Stimulated activated CD8-positive, alpha-beta memory T cell treated with anti-CD3 and anti-CD28 coated beads, Interleukin-12 subunit alpha, Interleukin-12 subunit beta, amount 100 ng/mL, for 1 hour (primary cell): ENCODE data around the gene TTC3.

Source experiments
- DNase-seq: peaks from one replicate; pipeline ENCODE4 v3.0.0-alpha.2; 2020; ENCODE audit warnings: low read depth

Gene TTC3

DNA sequence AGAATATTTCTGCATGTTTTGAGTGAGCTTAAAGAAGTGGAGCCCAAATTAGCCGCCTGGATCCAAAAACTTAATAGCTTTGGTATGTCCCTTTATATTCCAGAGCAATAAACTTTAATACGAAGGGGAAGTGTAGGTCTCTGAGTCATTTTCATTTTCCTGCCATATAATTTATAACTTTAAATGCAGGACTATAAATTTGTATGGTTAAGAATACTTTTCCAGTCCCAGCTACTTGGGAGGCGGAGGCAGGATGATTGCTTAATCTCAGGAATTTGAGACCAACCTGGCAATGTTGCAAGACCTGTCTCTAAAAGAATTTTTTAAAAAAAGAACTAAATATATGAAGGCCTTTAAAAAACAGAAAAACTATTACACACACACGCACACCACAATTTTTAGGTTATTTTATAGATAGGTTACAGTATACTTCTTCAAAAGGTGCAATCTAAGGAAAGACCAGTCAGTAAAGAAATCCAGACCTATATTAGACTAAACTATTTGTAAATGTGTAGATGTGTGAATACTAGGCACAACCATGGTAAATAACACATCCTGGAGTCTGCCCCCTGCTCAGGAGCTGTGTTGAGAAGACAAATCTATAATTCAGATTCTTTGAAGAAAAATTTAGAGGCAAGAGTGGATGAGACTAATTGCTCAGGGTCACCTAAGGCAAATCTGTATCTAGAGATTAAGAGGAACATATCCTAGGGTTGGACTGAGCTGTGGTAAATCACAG is 80.3 kb downstream of the TTC3 start:
- no peak for DNase-seq

DNA sequence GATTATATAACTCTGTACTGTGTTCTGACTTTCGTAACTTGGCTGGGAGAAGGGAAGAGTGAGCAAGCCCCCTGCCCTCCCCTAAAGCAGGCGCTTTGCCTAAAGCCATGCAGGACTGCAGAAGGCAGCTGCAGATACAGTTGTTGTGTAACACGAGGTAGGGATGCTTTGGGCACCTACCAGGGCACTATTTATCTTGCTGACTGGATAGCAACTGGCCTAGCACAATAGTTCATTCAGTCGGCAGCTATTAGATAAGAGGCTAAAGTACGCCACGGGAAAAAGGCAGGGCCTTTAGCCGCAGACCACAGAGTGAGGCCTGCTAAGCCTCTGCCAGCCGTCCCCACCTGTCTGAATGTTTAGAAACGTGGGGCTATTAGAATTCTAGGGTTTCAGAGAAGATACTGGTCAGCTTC is 80.9 kb downstream of the TTC3 start:
- DNase-seq = no peak

DNA sequence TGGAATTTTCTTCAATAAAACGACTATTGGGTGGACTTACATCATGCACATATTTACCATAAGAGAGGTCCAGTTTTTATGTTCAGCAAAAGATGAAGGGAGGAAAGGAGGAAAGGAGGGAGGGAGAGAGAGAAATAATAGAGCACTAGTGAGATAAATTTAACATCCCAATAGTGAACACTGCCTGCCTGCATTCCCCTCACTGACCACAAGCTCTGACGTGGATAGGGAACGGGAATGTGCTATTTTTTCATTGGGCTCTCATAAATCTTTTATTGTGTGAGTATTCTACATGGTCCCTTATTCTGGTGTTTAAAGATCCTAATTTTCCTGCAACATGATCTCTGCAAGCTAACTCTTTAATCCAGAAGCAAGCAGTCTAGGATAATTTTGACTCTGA is 82.1 kb downstream of the TTC3 start:
- no peak for DNase-seq

DNA sequence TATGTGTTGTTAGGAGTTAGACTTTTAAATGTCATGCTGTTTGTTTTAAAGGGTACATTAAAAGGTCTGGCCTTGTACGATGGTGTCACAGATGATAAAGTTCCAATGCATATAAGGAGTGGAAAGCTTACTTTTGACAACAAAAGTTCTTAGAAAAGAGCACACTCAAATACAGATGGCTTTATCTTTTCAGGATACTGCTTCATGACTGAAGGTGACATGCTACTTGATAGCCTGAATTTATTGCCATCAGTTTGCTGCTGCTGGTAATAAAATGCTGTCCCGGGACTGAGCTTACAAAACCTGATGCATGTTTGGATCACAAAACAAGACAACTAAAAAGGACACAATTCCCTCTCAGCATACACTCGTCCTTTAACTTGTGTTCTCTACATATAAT is 84.9 kb downstream of the TTC3 start:
- no peak for DNase-seq

DNA sequence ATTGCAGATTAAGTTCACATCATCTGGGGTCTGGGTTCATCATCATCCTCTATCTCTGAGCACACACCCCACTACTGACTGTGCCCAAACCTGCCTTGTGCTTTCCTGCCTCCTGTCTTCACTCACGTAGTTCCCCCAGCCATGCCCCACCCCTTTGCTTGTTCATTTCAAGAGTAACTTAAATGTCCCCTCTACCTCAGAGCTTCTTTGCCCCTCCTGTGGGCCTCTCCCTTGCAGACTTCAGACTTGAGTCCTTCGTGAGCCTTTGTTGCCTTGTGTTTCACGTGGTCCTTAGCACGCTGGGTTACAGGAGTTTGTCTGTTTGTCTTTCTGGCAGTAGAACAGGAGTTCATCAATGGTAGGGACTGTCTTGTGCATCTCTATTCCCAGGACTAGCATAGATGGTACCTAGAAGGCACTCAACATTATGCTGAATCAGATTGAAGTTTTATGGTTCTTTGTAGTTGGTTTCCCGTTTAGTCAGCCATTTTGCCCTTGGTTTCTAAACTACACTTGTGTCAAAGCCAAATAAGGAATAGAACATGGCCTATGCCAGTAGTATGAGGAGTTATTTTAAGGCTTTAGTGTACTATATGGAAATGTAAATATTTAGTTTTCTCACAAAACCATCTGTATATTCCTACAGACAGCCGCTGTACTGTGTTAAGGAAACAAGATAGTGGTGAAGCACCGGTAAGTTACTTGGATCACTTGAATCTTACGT is 86.2 kb downstream of the TTC3 start:
- DNase-seq = no peak

DNA sequence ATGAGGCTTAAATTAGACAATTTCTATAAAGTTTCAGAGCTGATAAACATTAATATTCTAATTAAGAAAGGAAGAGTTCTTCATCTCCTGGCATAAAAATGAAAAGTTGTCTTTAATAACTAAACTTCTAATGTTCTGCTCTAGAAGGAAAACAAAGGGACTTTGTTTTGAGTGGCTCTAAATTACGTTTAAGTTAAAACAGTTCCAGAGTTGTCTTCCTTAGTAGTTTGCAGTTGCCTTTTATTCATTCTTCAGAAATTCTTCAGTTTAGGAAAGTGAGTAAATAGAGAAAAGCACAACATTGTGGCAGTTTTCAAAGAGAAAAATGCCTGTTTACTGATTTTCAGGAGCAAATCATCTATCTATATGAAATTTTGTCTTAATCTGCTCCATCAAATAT is 86.9 kb downstream of the TTC3 start:
- DNase-seq = no peak

DNA sequence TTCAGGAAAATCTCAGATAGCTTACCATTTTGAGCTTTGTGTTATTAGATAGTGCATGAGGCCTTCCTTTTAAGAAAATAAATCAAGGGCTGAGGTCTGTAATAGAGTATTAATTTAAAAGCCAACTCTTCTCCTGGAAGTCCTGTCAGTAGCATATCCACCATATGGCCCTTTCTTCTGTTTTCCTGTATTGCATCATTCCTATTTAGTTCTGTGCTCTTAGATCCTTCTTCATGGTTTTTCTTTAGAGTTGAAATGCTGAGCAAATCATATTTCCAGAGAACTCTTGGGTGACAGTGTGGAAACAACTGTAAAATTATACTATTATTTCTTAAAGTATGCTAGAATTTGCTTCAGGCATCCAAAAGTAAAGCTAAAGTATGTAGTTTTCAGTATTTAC is 91.7 kb downstream of the TTC3 start:
- no peak for DNase-seq

DNA sequence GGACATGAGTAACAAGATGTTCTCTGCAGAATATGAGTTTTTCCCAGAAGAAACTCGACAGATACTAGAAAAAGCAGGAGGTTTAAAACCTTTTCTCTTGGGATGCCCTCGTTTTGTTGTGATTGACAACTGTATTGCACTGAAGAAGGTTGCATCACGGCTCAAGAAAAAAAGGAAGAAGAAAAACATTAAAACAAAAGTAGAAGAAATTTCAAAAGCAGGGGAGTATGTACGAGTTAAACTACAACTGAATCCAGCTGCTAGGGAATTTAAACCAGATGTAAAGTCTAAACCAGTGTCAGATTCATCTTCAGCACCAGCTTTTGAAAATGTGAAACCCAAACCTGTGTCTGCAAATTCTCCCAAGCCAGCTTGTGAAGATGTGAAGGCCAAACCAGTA is 92.5 kb downstream of the TTC3 start:
- no peak for DNase-seq

DNA sequence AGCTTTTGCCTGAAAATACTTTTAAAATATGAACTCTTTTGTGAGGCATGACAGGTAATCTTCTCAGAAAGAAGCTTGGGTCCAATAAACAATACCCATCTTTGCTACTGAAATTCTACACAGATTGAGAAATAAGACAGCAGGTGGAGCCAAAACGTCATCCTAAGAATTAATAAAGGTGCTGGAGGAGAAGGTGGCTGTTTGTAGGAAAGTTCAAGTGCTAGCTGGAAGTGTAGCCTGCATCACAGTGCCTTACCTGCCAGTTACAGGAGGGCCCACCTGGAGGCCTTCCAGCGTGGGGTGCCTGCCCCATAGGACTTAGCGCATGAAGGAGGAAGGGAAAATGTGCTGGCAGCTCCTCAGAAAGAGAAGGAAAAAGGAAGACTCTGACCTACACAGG is 93.7 kb downstream of the TTC3 start:
- no peak for DNase-seq

DNA sequence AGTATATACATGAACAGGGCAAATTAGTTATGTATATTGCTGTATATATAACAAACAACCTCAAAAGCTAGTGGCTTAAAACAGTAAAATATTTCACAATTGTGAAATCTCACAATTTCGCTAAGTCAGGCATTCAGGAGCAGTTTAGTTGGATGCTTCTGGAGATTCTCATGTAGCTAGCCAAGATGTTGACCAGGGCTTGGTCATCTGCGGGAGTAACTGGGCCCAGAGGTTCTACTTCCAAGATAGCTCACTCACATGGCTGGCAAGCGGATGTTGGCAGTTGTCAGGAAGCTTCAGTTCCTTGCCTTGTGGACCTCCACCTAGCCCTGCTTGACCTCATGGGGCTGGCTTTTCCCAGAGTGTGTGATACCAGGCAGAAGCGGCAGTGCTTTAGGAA is 95.6 kb downstream of the TTC3 start:
- DNase-seq = no peak

DNA sequence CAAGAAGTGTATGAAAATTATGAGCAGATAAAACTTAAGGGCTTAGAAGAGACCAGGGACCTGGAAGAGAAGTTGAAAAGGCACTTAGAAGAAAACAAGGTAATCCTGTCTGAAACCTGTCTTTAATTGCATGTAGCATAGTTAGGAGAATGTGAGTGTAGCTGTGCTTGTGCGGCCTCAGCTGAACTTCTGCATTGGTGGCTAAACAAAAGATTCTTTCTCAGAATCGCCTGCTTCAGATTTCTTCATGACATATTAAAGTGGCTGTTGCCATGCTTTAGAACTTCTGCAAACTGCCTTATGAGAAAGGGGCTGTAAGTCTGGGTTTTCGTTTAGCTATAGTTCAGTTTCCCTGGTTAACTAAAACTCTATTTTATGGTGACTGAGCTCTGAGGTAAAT is 99.6 kb downstream of the TTC3 start:
- DNase-seq = no peak

DNA sequence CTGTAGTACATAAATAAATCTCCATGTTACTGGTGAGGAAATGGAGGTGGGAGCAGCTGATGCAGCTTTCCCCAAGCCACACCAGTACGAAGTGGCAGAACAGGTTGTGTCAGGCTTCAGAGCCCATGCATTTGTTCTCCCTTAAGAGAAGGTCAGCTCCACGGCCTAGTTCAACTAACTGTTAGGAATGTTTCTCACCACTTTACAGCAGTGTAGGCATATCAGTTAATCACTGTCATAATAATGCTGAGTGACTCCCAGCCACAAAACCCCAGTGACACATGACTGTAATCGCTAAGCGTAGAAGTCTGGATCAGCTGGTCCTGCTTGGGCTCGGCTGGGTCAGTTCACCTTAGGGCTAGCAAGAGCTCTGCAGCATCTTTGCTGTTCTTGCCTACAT is 103.7 kb downstream of the TTC3 start:
- no peak for DNase-seq

DNA sequence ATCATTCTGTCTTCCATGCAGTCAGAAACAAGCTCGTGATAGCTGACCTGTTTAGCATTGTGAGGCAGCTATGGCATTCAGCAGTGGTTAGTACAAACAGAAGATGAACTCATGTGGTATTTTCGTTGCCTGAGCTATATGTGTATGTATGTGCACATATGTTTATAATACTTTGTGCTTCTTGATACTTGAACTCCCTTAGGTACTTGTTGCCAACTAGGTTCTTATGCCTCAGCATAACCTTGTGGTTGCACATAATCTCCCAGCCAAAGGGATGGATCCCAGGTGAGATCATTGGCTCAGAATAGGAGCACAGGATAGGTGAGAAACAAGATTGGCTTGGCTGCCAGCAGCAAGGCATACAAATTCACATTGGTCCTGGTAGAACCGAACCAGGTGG is 108.0 kb downstream of the TTC3 start:
- no peak for DNase-seq

DNA sequence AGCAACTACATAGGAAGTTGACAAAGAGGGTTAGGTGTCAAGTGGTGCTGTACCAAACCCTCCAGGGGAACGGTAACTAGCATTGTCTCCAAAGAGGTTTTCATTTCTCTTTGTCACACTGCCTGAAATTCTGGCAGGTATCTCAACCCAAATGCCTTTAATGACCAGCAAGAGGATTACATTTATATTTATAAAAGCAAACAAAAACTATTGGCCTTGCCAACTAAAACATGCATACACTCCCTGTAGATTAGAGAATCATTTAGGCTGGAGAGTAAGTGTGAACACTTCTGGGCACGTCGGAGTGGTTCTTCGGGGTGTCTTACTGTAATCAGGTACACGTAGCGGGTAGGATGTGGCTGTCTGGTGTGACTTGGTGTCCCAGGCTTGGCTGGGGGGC is 109.2 kb downstream of the TTC3 start:
- no peak for DNase-seq

DNA sequence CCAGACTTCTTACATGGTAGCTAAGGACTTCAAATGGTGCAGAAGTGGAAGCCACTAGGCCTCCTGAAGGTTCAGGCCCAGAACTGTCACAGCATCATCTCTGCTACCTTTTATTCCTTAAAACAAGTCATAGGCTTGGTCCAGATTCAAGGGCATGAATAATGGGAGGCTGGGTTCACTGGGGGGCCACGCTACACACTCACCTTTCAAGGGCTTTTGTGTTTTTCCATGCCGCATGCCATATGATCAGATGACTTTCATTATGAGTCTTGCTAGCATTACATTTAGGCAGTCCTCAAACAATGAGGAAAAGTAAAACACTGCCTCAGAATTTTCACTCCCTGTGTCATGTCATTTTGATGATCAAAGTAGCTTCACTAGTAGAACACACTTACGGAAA is 110.7 kb downstream of the TTC3 start:
- DNase-seq = no peak

DNA sequence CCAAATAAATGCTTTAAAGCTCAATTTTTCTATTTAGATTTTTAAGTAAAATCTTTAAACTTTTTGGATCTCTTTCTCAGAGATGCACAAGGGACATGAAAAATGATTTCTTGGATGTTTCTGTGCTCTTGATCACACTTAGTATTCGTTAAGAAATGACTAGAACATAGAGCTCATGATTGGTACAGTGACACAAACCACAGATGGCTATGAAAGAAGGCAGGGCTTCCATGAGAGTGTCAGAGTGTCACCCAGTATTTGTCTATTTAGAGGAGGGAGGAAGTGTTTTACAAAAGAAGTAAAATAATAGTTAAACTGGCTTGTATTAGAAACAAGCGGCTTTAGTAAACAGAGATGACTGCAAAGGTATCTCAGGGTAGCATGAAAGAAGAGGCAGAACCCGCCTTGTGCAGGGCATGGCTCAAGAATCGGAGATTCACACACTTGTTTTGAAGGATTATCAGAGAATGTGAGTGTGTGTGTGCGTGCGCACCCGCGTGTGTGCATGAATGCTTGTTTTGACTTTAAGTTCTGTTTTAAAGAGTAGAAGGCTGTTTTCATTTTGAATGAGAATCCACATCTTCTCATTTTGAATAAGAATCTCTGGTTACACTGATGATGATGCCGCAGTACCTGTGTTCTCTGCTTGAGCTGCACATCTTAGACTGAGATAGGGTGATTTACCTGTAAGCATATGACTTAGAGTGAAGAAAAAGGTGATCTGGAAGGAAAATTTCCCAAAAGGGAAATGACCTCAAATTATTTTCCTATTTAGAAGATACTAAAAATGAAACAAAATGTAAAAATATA is 111.9 kb downstream of the TTC3 start:
- no peak for DNase-seq

DNA sequence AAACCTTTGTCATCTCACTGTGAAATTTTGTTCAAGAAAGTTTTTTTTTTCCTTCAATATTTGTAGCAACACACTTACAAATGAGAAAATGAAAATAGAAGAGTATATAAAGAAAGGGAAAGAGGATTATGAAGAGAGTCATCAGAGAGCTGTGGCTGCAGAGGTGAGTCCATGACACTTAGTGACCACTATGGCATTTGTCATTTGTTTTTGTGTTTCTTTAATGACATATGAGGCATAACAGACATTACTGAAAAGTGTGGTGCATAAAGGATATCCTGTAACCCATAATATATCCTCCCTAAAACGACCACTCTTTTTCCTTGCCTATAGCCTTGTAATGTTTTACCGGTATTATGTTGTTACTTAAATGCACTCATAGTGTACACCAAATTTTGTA is 113.9 kb downstream of the TTC3 start:
- DNase-seq = no peak

DNA sequence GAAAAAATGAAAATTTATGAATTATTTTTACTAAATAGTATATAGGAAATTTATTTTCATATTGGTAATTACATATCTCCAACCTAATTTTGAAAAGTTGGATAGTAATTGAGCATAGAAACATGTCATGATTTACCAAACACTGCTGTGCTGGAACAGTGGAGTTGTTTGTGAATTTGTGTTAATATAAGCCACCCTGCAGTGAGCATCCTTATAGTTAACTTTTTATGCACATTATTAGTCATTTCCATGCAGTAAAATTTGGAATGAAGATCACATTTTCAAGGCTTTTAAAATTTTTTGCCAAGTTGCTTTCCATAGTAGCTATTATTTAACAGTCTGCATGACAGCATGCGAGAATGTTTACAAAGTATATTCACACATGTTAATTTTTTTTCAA is 115.8 kb downstream of the TTC3 start:
- DNase-seq = no peak

DNA sequence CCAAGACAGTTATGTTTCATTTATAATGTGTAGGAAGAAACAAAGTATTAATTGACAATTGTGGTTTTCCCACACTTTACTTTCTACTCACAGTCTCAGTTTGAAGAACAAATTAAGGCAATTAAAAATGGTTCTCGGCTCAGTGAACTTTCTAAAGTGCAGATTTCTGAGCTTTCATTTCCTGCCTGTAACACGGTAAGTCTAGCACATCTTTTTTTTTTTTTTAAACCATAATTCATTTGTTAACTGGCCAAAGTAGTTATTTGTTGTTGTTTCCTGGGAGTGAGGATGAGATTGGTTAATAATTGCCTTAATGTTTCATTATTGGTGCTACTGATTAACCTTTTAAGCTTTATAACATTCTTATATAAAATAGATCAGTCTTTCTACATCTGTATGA is 119.0 kb downstream of the TTC3 start:
- no peak for DNase-seq

DNA sequence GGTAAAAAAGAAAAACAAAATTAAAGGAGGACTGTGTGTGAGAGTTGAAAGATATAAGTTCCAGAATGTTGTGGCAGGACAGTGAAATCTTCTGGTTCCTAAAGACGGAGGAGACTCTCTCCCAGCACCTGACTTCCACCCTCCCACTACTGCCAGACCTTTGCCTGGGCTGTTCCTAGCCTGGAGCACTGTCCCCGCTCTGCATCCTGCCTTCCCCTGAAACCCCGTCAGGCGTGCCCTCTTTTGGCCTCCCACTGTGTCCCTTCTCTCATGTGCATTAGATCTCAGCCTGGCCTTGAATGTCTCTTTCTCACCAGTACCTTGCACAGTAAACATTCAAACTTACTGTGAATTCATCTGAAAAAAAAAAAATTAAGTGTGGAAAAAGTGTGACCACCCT is 120.0 kb downstream of the TTC3 start:
- DNase-seq = no peak

DNA sequence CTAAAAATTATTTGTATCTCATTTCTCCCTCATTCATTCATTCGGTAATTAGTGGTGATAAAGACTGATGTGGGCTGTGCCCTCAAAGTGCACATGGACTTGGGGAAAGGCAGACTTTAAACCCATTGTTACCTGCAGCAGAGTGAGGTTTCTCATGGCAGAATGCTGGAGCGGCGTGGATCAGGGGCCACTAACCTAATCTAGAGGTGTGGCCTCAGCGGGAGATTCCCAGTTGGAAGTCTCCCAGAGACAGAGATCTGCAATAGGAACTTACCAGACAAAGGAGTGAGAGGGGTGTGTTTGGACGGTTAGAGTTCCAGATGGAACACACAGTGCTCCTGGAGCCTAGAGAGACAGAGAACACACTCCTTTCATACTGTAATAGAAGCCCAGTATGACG is 120.6 kb downstream of the TTC3 start:
- DNase-seq = no peak

DNA sequence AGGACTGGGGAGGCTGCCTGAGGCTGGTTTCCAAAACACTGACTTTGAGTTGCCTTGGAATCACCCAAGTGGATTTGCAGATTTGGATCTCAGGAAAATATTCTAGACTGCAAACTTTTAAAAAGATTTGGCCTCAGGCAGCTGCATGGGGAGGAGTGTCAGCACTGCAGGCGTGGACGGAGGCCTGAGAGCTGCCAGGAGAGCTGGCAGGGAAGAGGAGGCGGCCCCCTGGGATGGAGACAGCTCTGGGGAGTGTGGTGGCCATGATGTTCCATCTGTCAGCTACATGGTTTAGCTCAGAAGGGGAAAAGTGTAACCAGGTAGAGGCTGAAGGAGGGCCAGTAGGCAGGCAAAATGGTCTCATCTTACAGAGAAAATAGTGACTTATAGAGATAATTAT is 122.0 kb downstream of the TTC3 start:
- DNase-seq = no peak

DNA sequence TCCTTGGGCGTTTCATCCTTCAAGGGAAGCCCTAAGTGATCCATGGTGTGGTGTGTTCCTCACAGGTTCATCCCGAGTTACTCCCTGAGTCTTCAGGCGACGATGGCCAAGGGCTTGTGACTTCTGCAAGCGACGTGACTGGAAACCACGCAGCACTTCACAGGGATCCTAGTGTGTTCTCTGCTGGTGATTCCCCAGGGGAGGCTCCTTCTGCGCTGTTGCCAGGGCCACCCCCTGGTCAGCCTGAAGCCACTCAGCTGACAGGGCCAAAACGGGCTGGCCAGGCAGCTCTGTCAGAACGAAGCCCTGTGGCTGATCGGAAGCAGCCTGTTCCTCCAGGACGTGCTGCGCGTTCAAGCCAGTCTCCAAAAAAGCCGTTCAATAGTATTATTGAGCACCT is 122.6 kb downstream of the TTC3 start:
- DNase-seq = no peak
